SW 1271 (cell line): ENCODE measurements around the gene ERCC8.
"Not testable (repeated sequence)": the region's sequence is repeated elsewhere in the genome, so short reads cannot be mapped to it uniquely, and the experiment has no call there.

Experiments used
- DNase-seq, 2 experiments: peaks; one replicate each; lab custom pipeline; 2025; lab: John Stamatoyannopoulos, UW

The ERCC8 gene

GRCh38 chr5:60916646-60917045 lies 28.2 kb downstream of the ERCC8 start:
- no peak for DNase-seq

- DNase-seq: no peak
These were observed 41.5 kb downstream of the ERCC8 start for GRCh38 chr5:60903356-60903755.

GRCh38 chr5:60896991-60897390 lies 47.9 kb downstream of the ERCC8 start:
- DNase-seq: no peak

- no peak for DNase-seq
These were observed 51.3 kb downstream of the ERCC8 start for GRCh38 chr5:60893521-60893920.

GRCh38 chr5:60891667-60892066 lies 53.2 kb downstream of the ERCC8 start:
- DNase-seq: no peak

- DNase-seq: no peak
These were observed 56.4 kb downstream of the ERCC8 start for GRCh38 chr5:60888359-60889061.

- no peak for DNase-seq
These were observed 57.1 kb downstream of the ERCC8 start for GRCh38 chr5:60887746-60888145.

- no peak for DNase-seq
These were observed 57.8 kb downstream of the ERCC8 start for GRCh38 chr5:60887096-60887495.

- no peak for DNase-seq
These were observed 58.7 kb downstream of the ERCC8 start for GRCh38 chr5:60886158-60886557.

GRCh38 chr5:60883229-60883628 lies 61.6 kb downstream of the ERCC8 start:
- DNase-seq: no peak

GRCh38 chr5:60872892-60873291 lies 72.0 kb downstream of the ERCC8 start:
- DNase-seq: no peak

GRCh38 chr5:60870857-60871256 lies 74.0 kb downstream of the ERCC8 start:
- no peak for DNase-seq

- not testable (repeated sequence) for DNase-seq
These were observed 84.3 kb downstream of the ERCC8 start for GRCh38 chr5:60860572-60860971.

GRCh38 chr5:60856066-60856465 lies 88.8 kb downstream of the ERCC8 start:
- no peak for DNase-seq

- no peak for DNase-seq
These were observed 91.9 kb downstream of the ERCC8 start for GRCh38 chr5:60852940-60853339.

GRCh38 chr5:60852317-60852716 lies 92.6 kb downstream of the ERCC8 start:
- no peak for DNase-seq

- no peak for DNase-seq
These were observed 93.2 kb downstream of the ERCC8 start for GRCh38 chr5:60851626-60852025.

GRCh38 chr5:60846298-60846697 lies 98.6 kb downstream of the ERCC8 start:
- DNase-seq: no peak

- DNase-seq: peak; percentile 61 to 66
These were observed 100.6 kb downstream of the ERCC8 start, which contains the start of gene ELOVL7 for GRCh38 chr5:60843936-60844905. ELOVL7 (minus strand) TSS chr5:60844269; CDS start chr5:60787397, 56,872 bp downstream.

- DNase-seq: no peak
These were observed 101.4 kb downstream of the ERCC8 start for GRCh38 chr5:60843386-60843935.

GRCh38 chr5:60842871-60843385 lies 101.9 kb downstream of the ERCC8 start:
- DNase-seq: no peak

GRCh38 chr5:60841361-60841760 lies 103.5 kb downstream of the ERCC8 start:
- no peak for DNase-seq
